Measurements from ENCODE around the gene EIF2B4. TPM values are rescaled to one million over a fixed set of nuclear protein-coding genes. Genes with fewer than 3 reads are reported as not detected.

EIF2B4 gene
- total and polyA plus RNA-seq, 2 of the 13 experiments (the other 11 are each of a cell fraction or from before 2014, with no cell fraction given): 91.5 to 96.4 TPM

DNA sequence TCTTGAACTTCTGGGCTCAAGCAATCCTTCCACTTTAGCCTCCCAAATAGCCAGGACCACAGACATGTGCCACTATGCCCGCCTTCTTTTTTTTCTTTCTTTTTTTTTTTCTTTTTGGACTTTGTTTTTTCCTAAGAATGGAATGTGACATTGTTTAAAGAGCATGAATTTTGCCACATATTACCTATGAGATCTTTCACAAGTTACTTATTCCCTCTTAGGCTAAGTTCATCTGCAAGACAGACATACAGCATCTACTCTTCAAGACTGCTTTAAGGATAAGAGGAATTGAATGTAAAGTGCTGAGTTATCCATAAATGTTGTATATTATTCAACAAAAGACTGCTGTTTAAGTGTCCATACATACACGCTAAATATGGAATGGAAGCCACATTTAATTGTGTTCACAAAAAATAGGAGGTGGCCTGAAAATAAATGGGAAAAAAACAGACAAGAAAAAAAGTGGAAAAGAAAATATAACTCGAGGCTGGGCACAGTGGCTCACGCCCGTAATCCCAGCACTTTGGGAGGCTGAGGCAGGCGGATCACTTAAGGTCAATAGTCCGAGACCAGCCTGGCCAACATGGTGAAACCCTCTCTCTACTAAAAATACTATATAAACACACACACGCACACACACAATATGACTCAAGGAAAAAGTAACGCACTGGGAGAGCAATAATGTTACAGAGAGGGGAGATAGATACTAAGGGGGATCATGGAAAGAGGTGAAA, 42.4 kb upstream of the EIF2B4 start (continued):
- TF ChIP-seq, protein P1, sequence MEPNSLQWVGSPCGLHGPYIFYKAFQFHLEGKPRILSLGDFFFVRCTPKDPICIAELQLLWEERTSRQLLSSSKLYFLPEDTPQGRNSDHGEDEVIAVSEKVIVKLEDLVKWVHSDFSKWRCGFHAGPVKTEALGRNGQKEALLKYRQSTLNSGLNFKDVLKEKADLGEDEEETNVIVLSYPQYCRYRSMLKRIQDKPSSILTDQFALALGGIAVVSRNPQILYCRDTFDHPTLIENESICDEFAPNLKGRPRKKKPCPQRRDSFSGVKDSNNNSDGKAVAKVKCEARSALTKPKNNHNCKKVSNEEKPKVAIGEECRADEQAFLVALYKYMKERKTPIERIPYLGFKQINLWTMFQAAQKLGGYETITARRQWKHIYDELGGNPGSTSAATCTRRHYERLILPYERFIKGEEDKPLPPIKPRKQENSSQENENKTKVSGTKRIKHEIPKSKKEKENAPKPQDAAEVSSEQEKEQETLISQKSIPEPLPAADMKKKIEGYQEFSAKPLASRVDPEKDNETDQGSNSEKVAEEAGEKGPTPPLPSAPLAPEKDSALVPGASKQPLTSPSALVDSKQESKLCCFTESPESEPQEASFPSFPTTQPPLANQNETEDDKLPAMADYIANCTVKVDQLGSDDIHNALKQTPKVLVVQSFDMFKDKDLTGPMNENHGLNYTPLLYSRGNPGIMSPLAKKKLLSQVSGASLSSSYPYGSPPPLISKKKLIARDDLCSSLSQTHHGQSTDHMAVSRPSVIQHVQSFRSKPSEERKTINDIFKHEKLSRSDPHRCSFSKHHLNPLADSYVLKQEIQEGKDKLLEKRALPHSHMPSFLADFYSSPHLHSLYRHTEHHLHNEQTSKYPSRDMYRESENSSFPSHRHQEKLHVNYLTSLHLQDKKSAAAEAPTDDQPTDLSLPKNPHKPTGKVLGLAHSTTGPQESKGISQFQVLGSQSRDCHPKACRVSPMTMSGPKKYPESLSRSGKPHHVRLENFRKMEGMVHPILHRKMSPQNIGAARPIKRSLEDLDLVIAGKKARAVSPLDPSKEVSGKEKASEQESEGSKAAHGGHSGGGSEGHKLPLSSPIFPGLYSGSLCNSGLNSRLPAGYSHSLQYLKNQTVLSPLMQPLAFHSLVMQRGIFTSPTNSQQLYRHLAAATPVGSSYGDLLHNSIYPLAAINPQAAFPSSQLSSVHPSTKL (CRISPR knock-in tag; IDR thresholded peaks at IDR 0.05): peak; percentile 28; the same call in 1 of the 2 replicates
- TF ChIP-seq ZNF558 (CRISPR knock-in tag; IDR thresholded peaks at IDR 0.05; ENCODE audit: borderline replicate concordance) (no peak), GATAD2A (CRISPR knock-in tag; IDR thresholded peaks at IDR 0.05) (peak; percentile 41; the same call in 1 of the 2 replicates), HDAC1 (CRISPR knock-in tag; IDR thresholded peaks at IDR 0.05) (peak; percentile 53; the same call in 1 of the 2 replicates), PHF21A (CRISPR knock-in tag; IDR thresholded peaks at IDR 0.05) (peak; percentile 35; the same call in 1 of the 2 replicates), ZSCAN9 (CRISPR knock-in tag; IDR thresholded peaks at IDR 0.05; ENCODE audit: borderline replicate concordance) (no peak), KDM6A (CRISPR knock-in tag; IDR thresholded peaks at IDR 0.05; ENCODE audit: low read depth) (peak; percentile 39; the same call in 1 of the 2 replicates), KLF16 (CRISPR knock-in tag; IDR thresholded peaks at IDR 0.05) (0 out of 4 replicates have a peak, but pooled peaks of 1 of the 2 experiments have one; percentile 21), FOXA3 (CRISPR knock-in tag; IDR thresholded peaks at IDR 0.05) (peak; percentile 68)
- TF ChIP-seq, protein P2, sequence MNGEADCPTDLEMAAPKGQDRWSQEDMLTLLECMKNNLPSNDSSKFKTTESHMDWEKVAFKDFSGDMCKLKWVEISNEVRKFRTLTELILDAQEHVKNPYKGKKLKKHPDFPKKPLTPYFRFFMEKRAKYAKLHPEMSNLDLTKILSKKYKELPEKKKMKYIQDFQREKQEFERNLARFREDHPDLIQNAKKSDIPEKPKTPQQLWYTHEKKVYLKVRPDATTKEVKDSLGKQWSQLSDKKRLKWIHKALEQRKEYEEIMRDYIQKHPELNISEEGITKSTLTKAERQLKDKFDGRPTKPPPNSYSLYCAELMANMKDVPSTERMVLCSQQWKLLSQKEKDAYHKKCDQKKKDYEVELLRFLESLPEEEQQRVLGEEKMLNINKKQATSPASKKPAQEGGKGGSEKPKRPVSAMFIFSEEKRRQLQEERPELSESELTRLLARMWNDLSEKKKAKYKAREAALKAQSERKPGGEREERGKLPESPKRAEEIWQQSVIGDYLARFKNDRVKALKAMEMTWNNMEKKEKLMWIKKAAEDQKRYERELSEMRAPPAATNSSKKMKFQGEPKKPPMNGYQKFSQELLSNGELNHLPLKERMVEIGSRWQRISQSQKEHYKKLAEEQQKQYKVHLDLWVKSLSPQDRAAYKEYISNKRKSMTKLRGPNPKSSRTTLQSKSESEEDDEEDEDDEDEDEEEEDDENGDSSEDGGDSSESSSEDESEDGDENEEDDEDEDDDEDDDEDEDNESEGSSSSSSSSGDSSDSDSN (CRISPR knock-in tag; IDR thresholded peaks at IDR 0.05): no peak
- TF ChIP-seq, protein P3, sequence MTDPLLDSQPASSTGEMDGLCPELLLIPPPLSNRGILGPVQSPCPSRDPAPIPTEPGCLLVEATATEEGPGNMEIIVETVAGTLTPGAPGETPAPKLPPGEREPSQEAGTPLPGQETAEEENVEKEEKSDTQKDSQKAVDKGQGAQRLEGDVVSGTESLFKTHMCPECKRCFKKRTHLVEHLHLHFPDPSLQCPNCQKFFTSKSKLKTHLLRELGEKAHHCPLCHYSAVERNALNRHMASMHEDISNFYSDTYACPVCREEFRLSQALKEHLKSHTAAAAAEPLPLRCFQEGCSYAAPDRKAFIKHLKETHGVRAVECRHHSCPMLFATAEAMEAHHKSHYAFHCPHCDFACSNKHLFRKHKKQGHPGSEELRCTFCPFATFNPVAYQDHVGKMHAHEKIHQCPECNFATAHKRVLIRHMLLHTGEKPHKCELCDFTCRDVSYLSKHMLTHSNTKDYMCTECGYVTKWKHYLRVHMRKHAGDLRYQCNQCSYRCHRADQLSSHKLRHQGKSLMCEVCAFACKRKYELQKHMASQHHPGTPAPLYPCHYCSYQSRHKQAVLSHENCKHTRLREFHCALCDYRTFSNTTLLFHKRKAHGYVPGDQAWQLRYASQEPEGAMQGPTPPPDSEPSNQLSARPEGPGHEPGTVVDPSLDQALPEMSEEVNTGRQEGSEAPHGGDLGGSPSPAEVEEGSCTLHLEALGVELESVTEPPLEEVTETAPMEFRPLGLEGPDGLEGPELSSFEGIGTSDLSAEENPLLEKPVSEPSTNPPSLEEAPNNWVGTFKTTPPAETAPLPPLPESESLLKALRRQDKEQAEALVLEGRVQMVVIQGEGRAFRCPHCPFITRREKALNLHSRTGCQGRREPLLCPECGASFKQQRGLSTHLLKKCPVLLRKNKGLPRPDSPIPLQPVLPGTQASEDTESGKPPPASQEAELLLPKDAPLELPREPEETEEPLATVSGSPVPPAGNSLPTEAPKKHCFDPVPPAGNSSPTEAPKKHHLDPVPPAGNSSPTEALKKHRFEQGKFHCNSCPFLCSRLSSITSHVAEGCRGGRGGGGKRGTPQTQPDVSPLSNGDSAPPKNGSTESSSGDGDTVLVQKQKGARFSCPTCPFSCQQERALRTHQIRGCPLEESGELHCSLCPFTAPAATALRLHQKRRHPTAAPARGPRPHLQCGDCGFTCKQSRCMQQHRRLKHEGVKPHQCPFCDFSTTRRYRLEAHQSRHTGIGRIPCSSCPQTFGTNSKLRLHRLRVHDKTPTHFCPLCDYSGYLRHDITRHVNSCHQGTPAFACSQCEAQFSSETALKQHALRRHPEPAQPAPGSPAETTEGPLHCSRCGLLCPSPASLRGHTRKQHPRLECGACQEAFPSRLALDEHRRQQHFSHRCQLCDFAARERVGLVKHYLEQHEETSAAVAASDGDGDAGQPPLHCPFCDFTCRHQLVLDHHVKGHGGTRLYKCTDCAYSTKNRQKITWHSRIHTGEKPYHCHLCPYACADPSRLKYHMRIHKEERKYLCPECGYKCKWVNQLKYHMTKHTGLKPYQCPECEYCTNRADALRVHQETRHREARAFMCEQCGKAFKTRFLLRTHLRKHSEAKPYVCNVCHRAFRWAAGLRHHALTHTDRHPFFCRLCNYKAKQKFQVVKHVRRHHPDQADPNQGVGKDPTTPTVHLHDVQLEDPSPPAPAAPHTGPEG (CRISPR knock-in tag; IDR thresholded peaks at IDR 0.05): no peak
- TF ChIP-seq, protein P4, sequence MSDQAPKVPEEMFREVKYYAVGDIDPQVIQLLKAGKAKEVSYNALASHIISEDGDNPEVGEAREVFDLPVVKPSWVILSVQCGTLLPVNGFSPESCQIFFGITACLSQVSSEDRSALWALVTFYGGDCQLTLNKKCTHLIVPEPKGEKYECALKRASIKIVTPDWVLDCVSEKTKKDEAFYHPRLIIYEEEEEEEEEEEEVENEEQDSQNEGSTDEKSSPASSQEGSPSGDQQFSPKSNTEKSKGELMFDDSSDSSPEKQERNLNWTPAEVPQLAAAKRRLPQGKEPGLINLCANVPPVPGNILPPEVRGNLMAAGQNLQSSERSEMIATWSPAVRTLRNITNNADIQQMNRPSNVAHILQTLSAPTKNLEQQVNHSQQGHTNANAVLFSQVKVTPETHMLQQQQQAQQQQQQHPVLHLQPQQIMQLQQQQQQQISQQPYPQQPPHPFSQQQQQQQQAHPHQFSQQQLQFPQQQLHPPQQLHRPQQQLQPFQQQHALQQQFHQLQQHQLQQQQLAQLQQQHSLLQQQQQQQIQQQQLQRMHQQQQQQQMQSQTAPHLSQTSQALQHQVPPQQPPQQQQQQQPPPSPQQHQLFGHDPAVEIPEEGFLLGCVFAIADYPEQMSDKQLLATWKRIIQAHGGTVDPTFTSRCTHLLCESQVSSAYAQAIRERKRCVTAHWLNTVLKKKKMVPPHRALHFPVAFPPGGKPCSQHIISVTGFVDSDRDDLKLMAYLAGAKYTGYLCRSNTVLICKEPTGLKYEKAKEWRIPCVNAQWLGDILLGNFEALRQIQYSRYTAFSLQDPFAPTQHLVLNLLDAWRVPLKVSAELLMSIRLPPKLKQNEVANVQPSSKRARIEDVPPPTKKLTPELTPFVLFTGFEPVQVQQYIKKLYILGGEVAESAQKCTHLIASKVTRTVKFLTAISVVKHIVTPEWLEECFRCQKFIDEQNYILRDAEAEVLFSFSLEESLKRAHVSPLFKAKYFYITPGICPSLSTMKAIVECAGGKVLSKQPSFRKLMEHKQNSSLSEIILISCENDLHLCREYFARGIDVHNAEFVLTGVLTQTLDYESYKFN (CRISPR knock-in tag; conservative IDR thresholded peaks at IDR 0.05): peak; percentile 67
